HL-60 (cell line): ENCODE measurements around the gene PRG3.

Source experiments
- POLR2AphosphoS5 ChIP-seq: IDR thresholded peaks from 2 replicates; pipeline ENCODE4 v1.6.1; 2012; ENCODE audit warnings: low read depth
- TF ChIP-seq, protein P1 (sequence below): IDR thresholded peaks from one replicate; pipeline ENCODE4 v1.5.1; 2011; ENCODE audit warnings: low read length, control low read depth, inconsistent platforms; ENCODE audit not compliant: insufficient read depth

DNA sequence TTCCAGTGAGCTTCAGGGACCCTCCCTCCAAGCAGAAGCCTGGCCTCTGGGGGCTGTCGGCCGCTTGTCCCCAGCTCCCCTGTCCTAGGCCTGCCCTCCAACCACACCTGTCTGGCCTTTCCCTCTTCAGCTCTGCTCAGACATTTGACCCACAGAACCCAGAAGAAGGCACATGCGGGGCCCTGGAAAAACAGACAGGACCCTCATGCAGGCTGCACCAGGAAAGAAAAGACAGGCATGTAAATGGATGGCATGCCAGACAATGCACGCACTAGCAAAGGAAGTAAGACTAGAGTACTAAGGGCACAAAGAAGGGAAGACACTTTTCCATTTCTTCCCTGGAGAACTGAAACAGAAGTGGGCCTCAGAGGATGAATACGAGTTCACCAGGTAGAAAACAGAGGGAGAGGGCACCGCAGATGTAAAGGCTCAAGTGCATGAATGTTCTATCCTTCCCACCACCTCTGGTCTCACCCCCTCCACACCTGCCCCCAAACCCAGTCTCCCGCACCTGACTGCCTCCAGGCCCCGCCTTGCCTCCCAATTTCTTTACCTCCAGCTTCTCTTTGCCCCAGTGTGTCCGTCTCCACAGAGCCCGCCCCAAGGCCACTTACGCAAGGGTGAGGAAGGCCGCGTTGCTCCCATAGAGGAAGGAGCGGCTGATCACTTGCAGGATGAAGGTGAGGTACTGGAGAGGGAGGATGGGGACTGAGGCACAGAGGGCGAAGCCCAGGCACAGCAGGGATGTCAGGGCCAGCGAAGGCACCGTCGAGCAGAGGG lies 28.6 kb upstream of the PRG3 start:
- TF ChIP-seq, protein P1, sequence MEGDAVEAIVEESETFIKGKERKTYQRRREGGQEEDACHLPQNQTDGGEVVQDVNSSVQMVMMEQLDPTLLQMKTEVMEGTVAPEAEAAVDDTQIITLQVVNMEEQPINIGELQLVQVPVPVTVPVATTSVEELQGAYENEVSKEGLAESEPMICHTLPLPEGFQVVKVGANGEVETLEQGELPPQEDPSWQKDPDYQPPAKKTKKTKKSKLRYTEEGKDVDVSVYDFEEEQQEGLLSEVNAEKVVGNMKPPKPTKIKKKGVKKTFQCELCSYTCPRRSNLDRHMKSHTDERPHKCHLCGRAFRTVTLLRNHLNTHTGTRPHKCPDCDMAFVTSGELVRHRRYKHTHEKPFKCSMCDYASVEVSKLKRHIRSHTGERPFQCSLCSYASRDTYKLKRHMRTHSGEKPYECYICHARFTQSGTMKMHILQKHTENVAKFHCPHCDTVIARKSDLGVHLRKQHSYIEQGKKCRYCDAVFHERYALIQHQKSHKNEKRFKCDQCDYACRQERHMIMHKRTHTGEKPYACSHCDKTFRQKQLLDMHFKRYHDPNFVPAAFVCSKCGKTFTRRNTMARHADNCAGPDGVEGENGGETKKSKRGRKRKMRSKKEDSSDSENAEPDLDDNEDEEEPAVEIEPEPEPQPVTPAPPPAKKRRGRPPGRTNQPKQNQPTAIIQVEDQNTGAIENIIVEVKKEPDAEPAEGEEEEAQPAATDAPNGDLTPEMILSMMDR, result no peak
- TF ChIP-seq POLR2AphosphoS5, result peak; percentile 52; the same call in 1 of the 2 replicates
